GM12878 (cell line): ENCODE data around the gene THNSL1. TPM values are rescaled to one million over a fixed set of nuclear protein-coding genes. Genes with fewer than 3 reads are reported as not detected.

Experiments
- ATAC-seq: fragments of 200-7000 bp; cut with Tn5 transposase; 3 replicates; pipeline ENCODE4 v1.9.1; 2020; ENCODE audit warnings: mild to moderate bottlenecking, moderate library complexity
- BruUV-seq: library from RNA; stranded (reverse); fragments of 400-500 nt; replicated peaks from 2 replicates; lab custom pipeline; 2021; lab: Mats Ljungman, UMichigan
- CTCF ChIA-PET: fragments of 300-600 bp; sonication (Branson Sonifier 250); formaldehyde crosslinking; extraction: SDS; loops from one replicate; lab custom pipeline; 2021; ENCODE audit warnings: inconsistent platforms; lab: Yijun Ruan, JAX
- POLR2A ChIA-PET: fragments of 350-600 bp; formaldehyde crosslinking; extraction: SDS; loops from one replicate; lab custom pipeline; 2021; ENCODE audit warnings: inconsistent platforms; lab: Charles Lee
- RAD21 ChIA-PET: fragments of 300-600 bp; sonication (Branson Sonifier 250); formaldehyde crosslinking; loops from one replicate; lab custom pipeline; 2023; ENCODE audit warnings: antibody characterized with exemption; ENCODE audit not compliant: unreplicated experiment; lab: Charles Lee
- SMC1A ChIA-PET: fragments of 300-600 bp; sonication (Branson Sonifier 250); formaldehyde crosslinking; loops from one replicate; lab custom pipeline; 2023; ENCODE audit not compliant: unreplicated experiment, uncharacterized antibody; lab: Charles Lee
- DNase-seq: peaks from one replicate; pipeline ENCODE4 v3.0.0-alpha.2; 2011; ENCODE audit warnings: low read depth, low spot score
- FAIRE-seq: peaks from 3 replicates; lab custom pipeline; 2011; peaks lifted over from hg19 to GRCh38; lab: Jason Lieb, UNC
- H2AFZ ChIP-seq: 2 replicates; pipeline ENCODE4 v1.6.0; 2011; ENCODE audit warnings: low read depth, low read length, control low read depth; ENCODE audit not compliant: control insufficient read depth
- H3K27ac ChIP-seq: 2 replicates; pipeline ENCODE4 v1.5.1; 2011; ENCODE audit warnings: control low read depth; ENCODE audit not compliant: control insufficient read depth, insufficient read depth
- H3K27me3 ChIP-seq, 2 experiments: replicated peaks in 1 of 2; 2 replicates each; pipeline versions ENCODE4 v1.6.0 to v1.6.1; 2011; ENCODE audit warnings: low read length in 1 of 2; ENCODE audit not compliant: control insufficient read depth in 2 of 2, insufficient read depth in 2 of 2
- H3K36me3 ChIP-seq, 2 experiments: 2 replicates each; pipeline ENCODE4 v1.5.1; 2011; ENCODE audit warnings: low read length in 1 of 2; ENCODE audit not compliant: control insufficient read depth in 2 of 2, insufficient read depth in 2 of 2
- H3K4me1 ChIP-seq: 2 replicates; pipeline ENCODE4 v1.6.1; 2011; ENCODE audit warnings: mild to moderate bottlenecking, low read length, moderate library complexity, mixed read lengths; ENCODE audit not compliant: control insufficient read depth, insufficient read depth
- H3K4me2 ChIP-seq: 2 replicates; pipeline ENCODE4 v1.6.0; 2011; ENCODE audit warnings: control low read depth; ENCODE audit not compliant: control insufficient read depth, insufficient read depth
- H3K4me3 ChIP-seq: fragments of 200-600 bp; sonication (generic); 2 replicates; pipeline ENCODE4 v1.5.1; 2016
- H3K79me2 ChIP-seq: 2 replicates; pipeline ENCODE4 v1.6.0; 2011; ENCODE audit warnings: low read length; ENCODE audit not compliant: control insufficient read depth, insufficient read depth
- H3K9ac ChIP-seq: 2 replicates; pipeline ENCODE4 v1.8.0; 2011; ENCODE audit warnings: low read length, control low read depth, mixed read lengths; ENCODE audit not compliant: control insufficient read depth, insufficient read depth
- H3K9me3 ChIP-seq: replicated peaks from 3 replicates; pipeline ENCODE4 v1.5.1; 2011; ENCODE audit warnings: mild to moderate bottlenecking, low read length; ENCODE audit not compliant: control insufficient read depth, insufficient read depth
- H4K20me1 ChIP-seq: 2 replicates; pipeline ENCODE4 v1.6.0; 2011; ENCODE audit not compliant: control insufficient read depth, insufficient read depth
- BCL11A ChIP-seq: IDR thresholded peaks from 2 replicates; pipeline ENCODE4 v1.6.1; 2011; ENCODE audit warnings: low read depth, low read length
- BMI1 ChIP-seq: fragments of 450-650 bp; IDR thresholded peaks from 2 replicates; pipeline ENCODE4 v1.6.1; 2016; ENCODE audit warnings: mild to moderate bottlenecking, moderate library complexity, borderline replicate concordance
- CBFB ChIP-seq: IDR thresholded peaks from 2 replicates; pipeline ENCODE4 v1.6.1; 2016; ENCODE audit warnings: antibody characterized with exemption, low read depth
- EGR1 ChIP-seq, 2 experiments: IDR thresholded peaks; 1 replicate in 1 of 2; 2 replicates in 1 of 2; pipeline ENCODE4 v1.6.1; 2011 to 2012; ENCODE audit warnings: low read depth in 2 of 2, low read length in 2 of 2, borderline replicate concordance in 1 of 2, mild to moderate bottlenecking in 1 of 2, moderate library complexity in 1 of 2
- GABPA ChIP-seq: IDR thresholded peaks from 2 replicates; pipeline ENCODE4 v1.6.1; 2014; ENCODE audit warnings: antibody characterized with exemption, low read depth, mild to moderate bottlenecking, inconsistent platforms
- HDAC6 ChIP-seq: fragments of 200-600 bp; sonication (generic); IDR thresholded peaks from one replicate; pipeline ENCODE4 v1.8.0; 2017; ENCODE audit warnings: antibody characterized with exemption; ENCODE audit not compliant: unreplicated experiment
- IKZF1 ChIP-seq: fragments of 450-650 bp; conservative IDR thresholded peaks from 2 replicates; pipeline ENCODE4 v1.6.1; 2017; ENCODE audit warnings: antibody characterized with exemption, mild to moderate bottlenecking
- KDM1A ChIP-seq: fragments of 200-600 bp; sonication (generic); IDR thresholded peaks from 2 replicates; pipeline ENCODE4 v1.6.1; 2016; ENCODE audit warnings: borderline replicate concordance
- NR2C1 ChIP-seq: fragments of 450-650 bp; IDR thresholded peaks from 2 replicates; pipeline ENCODE4 v1.6.1; 2017; ENCODE audit warnings: antibody characterized with exemption, mild to moderate bottlenecking, moderate library complexity
- PAX5 ChIP-seq: IDR thresholded peaks from 2 replicates; pipeline ENCODE4 v1.6.1; 2011; ENCODE audit warnings: low read depth, low read length, borderline replicate concordance
- SP1 ChIP-seq: IDR thresholded peaks from one replicate; pipeline ENCODE4 v1.6.1; 2011; ENCODE audit warnings: low read depth, low read length
- SPI1 ChIP-seq: IDR thresholded peaks from 2 replicates; pipeline ENCODE4 v1.6.1; 2011; ENCODE audit warnings: low read depth, mild to moderate bottlenecking, low read length, moderate library complexity, borderline replicate concordance; ENCODE audit not compliant: insufficient read depth
- SRF ChIP-seq, 2 experiments: IDR thresholded peaks; 2 replicates each; pipeline ENCODE4 v1.6.1; 2011; ENCODE audit warnings: low read depth in 2 of 2, low read length in 2 of 2, mild to moderate bottlenecking in 1 of 2, moderate library complexity in 1 of 2
- STAT1 ChIP-seq: fragments of 450-650 bp; conservative IDR thresholded peaks from 2 replicates; pipeline ENCODE4 v1.6.1; 2014; ENCODE audit warnings: antibody characterized with exemption, mild to moderate bottlenecking
- TBL1XR1 ChIP-seq: IDR thresholded peaks from 2 replicates; pipeline ENCODE4 v1.6.1; 2012; ENCODE audit warnings: low read depth, low read length, improper control_type of control experiment
- TCF3 ChIP-seq: IDR thresholded peaks from 2 replicates; pipeline ENCODE4 v1.6.1; 2012; ENCODE audit warnings: low read depth, mild to moderate bottlenecking, low read length, borderline replicate concordance; ENCODE audit not compliant: insufficient read depth
- USF2 ChIP-seq: IDR thresholded peaks from 2 replicates; pipeline ENCODE4 v1.6.1; 2011; ENCODE audit warnings: low read depth, low read length, improper control_type of control experiment, borderline replicate concordance
- ZBTB4 ChIP-seq: fragments of 450-650 bp; formaldehyde crosslinking; IDR thresholded peaks from 2 replicates; pipeline ENCODE4 v1.4.0; 2022; ENCODE audit warnings: mild to moderate bottlenecking, moderate library complexity
- WGBS: methylation state at CpG from one replicate; pipeline ENCODE4 v1.1.6; 2016; ENCODE audit warnings: low lambda C conversion rate; ENCODE audit not compliant: insufficient replicate concordance, insufficient coverage; ENCODE audit errors: missing lambda C conversion rate; 5-methylcytosine and 5-hydroxymethylcytosine counted together
- in situ Hi-C: fragments of 300-500 bp; cut with MboI; formaldehyde crosslinking; loops from 9 replicates; pipeline ENCODE4 v1.14.3; 2018; ENCODE audit warnings: mixed read lengths
- intact Hi-C: fragments of 100-400 bp; cut with micrococcal nuclease; formaldehyde crosslinking; loops from one replicate; pipeline ENCODE4 v1.14.2; 2022; ENCODE audit not compliant: unreplicated experiment
- polyA plus RNA-seq, 11 experiments: library from polyadenylated mRNA; depleted of rRNA in 4 of 11; unstranded in 6 of 11; stranded (reverse) in 5 of 11; fragments of >200 nt; fragmentation: Nextera tagmentation in 4 of 11; fragmentation: Illumina TruSeq in 1 of 11; extraction: Ambion mirVana in 4 of 11; extraction: Trizol in 1 of 11; gene quantifications; 1 replicate in 1 of 11; 2 replicates in 10 of 11; pipeline versions ENCODE4 v1.2.1 to v1.2.3, GENCODE V29; 2011 to 2016; ENCODE audit warnings: inconsistent platforms in 2 of 11, missing spikeins in 2 of 11, low read depth in 1 of 11
- total RNA-seq, 4 experiments: library from RNA; depleted of rRNA in 3 of 4; stranded (reverse); fragments of >200 nt in 3 of 4; fragmentation: Illumina TruSeq in 1 of 4; extraction: Trizol in 1 of 4; gene quantifications; 2 replicates each; pipeline versions ENCODE4 v1.2.1 to v1.2.3, GENCODE V29; 2013 to 2021

The THNSL1 gene
- total and polyA plus RNA-seq, 10 of the 15 experiments (the other 5 are each of a cell fraction or from before 2014, with no cell fraction given), result 4.2 to 17.5 (median 6.2) TPM

GRCh38 chr10:25018703-25019102 lies 2.3 kb downstream of the THNSL1 start:
- Histone ChIP-seq H2AFZ (no peak overlapping the region), H3K9ac (no peak overlapping the region), H3K27ac (no peak overlapping the region), H4K20me1 (no peaks in the 10 kb centered on the region), H3K79me2 (no peaks in the 10 kb centered on the region; the same call in 1 of the 2 replicates), H3K4me2 (no peak overlapping the region), H3K36me3 (no peaks in the 10 kb centered on the region), H3K27me3 (no peaks in the 10 kb centered on the region), H3K4me1 (peaks cover 4% of the 10 kb centered on the region), H3K9me3 (no peaks in the 10 kb centered on the region; the same call in 2 of the 3 replicates), H3K4me3 (no peak overlapping the region)
- DNase-seq (no peak), ATAC-seq (no peak), FAIRE-seq (no peak)
- intact Hi-C loops (loop anchor here (10.0 kb wide), 2 partner anchors 56 to 294 kb away; partner anchors contain the start of gene ARHGAP21), in situ Hi-C loops (no loop called here)
- no TSS peak for BruUV-seq
- 99% methylated on average over 3 of the region's 3 CpGs for WGBS
- CTCF ChIA-PET, result no interaction called here
- RAD21 ChIA-PET, result no interaction called here
- SMC1A ChIA-PET, result interaction anchor here (1.2 kb wide), 1 partner anchor 20 kb away, joined by 3 read pairs; no protein-coding TSS in a partner anchor
- no peak for TF ChIP-seq HDAC6
- no peak for TF ChIP-seq ZBTB4 (CRISPR knock-in tag)
- TF ChIP-seq SRF (IDR thresholded peaks at IDR 0.05; ENCODE audit: low read depth in 2 of 2, low read length in 2 of 2), result no peak
- TF ChIP-seq GABPA, result no peak
- no peak for TF ChIP-seq STAT1
- TF ChIP-seq USF2, result no peak
- TF ChIP-seq CBFB, result no peak
- no peak for TF ChIP-seq PAX5
- TF ChIP-seq BMI1, result no peak
- TF ChIP-seq TBL1XR1, result no peak
- no peak for TF ChIP-seq SP1
- TF ChIP-seq KDM1A, result no peak
- TF ChIP-seq EGR1 (IDR thresholded peaks at IDR 0.05; ENCODE audit: borderline replicate concordance in 1 of 2, low read depth in 2 of 2, low read length in 2 of 2), result no peak
- no peak for TF ChIP-seq IKZF1
- no peak for TF ChIP-seq SPI1
- TF ChIP-seq NR2C1, result no peak
- no peak for TF ChIP-seq BCL11A
- TF ChIP-seq TCF3, result no peak
- POLR2A ChIA-PET, result interaction anchor here (0.5 to 0.7 kb wide), 2 partner anchors 120 to 135 kb away, joined by 3 to 4 read pairs; no protein-coding TSS in a partner anchor
